ENCODE data around the gene EXOC6B. TPM values are rescaled to one million over a fixed set of nuclear protein-coding genes. Genes with fewer than 3 reads are reported as not detected.

EXOC6B gene
- total RNA-seq, 1 experiment from 2014 or later: 33.7 TPM

DNA sequence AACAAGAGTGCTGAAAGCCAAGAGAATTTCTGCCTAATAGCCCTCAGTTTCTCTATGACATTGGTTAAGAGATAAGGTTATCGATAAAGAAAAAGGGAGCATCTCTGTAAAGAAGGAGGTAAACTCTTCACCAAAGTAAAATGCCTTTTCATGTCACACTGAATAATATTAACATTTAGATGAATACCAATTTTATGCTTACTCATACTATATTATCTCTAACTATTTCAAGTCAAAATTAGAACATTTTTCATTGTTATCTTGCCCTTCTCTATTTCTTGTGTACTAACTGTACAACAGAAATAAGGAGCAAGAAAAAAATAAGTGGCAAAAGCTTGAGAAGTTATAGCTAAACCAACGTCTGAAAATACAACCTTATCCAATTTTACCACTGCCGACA lies 127.5 kb downstream of the EXOC6B start:
- POLR2A ChIA-PET: no interaction called here
- CTCF ChIA-PET: no interaction called here
- TF ChIP-seq GABPB1 (CRISPR knock-in tag; IDR thresholded peaks at IDR 0.05) (no peak), ZNF219 (CRISPR knock-in tag; IDR thresholded peaks at IDR 0.05; ENCODE audit: borderline replicate concordance) (no peak), USF1 (CRISPR knock-in tag; IDR thresholded peaks at IDR 0.05) (no peak), MLX (CRISPR knock-in tag; IDR thresholded peaks at IDR 0.05) (no peak), ZNF671 (CRISPR knock-in tag; IDR thresholded peaks at IDR 0.05) (no peak), CDX4 (CRISPR knock-in tag; IDR thresholded peaks at IDR 0.05; ENCODE audit: borderline replicate concordance) (no peak), ZNF263 (CRISPR knock-in tag; IDR thresholded peaks at IDR 0.05; ENCODE audit: low read depth) (no peak), SOX15 (CRISPR knock-in tag; IDR thresholded peaks at IDR 0.05) (no peak), SMAD3 (CRISPR knock-in tag; IDR thresholded peaks at IDR 0.05; ENCODE audit: borderline replicate concordance) (no peak)
- TF ChIP-seq, protein P1, sequence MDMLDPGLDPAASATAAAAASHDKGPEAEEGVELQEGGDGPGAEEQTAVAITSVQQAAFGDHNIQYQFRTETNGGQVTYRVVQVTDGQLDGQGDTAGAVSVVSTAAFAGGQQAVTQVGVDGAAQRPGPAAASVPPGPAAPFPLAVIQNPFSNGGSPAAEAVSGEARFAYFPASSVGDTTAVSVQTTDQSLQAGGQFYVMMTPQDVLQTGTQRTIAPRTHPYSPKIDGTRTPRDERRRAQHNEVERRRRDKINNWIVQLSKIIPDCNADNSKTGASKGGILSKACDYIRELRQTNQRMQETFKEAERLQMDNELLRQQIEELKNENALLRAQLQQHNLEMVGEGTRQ (CRISPR knock-in tag; IDR thresholded peaks at IDR 0.05): no peak
- no peak overlapping the region for H3K27ac Mint-ChIP-seq
- peaks cover 14% of the 10 kb centered on the region for H3K4me1 Mint-ChIP-seq
- DNase-seq (ENCODE audit: low spot score): no peak
- H3K9me3 Mint-ChIP-seq: no peaks in the 10 kb centered on the region
- no peak for ATAC-seq
- no peaks in the 10 kb centered on the region for H3K36me3 Mint-ChIP-seq
- H3K27me3 Mint-ChIP-seq (ENCODE audit: low read depth): no peaks in the 10 kb centered on the region
- H3K4me3 Mint-ChIP-seq: no peak overlapping the region

DNA sequence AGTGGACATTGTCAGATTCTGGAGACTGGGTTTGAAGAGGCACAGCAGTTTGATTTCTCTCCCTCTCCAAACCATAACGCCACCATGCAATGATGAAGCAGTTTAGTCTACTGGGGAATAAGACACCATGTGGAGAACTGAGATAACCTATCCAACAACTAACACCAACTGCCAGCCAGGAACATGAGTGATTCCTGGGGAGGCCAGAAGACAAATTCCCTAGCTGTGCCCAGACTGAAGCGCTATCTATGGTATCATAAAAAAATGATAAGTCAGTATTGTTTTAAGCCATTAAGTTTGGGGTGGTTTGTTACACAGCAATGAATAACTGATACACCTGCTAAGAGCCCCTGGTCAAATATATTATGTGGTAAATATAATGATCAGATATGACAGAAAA lies 129.3 kb downstream of the EXOC6B start:
- ATAC-seq (no peak), DNase-seq (ENCODE audit: low spot score) (no peak)
- no peaks in the 10 kb centered on the region for H3K27me3 Mint-ChIP-seq (ENCODE audit: low read depth)
- no peak for TF ChIP-seq RORB (CRISPR knock-in tag; IDR thresholded peaks at IDR 0.05)
- TF ChIP-seq KAT7 (CRISPR knock-in tag; IDR thresholded peaks at IDR 0.05; ENCODE audit: borderline replicate concordance): no peak
- no peak for TF ChIP-seq TP53 (CRISPR knock-in tag; IDR thresholded peaks at IDR 0.05)
- TF ChIP-seq FOXJ3 (CRISPR knock-in tag; IDR thresholded peaks at IDR 0.05; ENCODE audit: borderline replicate concordance): no peak
- no peak for TF ChIP-seq HMGXB4 (CRISPR knock-in tag; IDR thresholded peaks at IDR 0.05)
- no peak for TF ChIP-seq ELF4 (CRISPR knock-in tag; IDR thresholded peaks at IDR 0.05; ENCODE audit: low read depth)
- TF ChIP-seq, protein P2, sequence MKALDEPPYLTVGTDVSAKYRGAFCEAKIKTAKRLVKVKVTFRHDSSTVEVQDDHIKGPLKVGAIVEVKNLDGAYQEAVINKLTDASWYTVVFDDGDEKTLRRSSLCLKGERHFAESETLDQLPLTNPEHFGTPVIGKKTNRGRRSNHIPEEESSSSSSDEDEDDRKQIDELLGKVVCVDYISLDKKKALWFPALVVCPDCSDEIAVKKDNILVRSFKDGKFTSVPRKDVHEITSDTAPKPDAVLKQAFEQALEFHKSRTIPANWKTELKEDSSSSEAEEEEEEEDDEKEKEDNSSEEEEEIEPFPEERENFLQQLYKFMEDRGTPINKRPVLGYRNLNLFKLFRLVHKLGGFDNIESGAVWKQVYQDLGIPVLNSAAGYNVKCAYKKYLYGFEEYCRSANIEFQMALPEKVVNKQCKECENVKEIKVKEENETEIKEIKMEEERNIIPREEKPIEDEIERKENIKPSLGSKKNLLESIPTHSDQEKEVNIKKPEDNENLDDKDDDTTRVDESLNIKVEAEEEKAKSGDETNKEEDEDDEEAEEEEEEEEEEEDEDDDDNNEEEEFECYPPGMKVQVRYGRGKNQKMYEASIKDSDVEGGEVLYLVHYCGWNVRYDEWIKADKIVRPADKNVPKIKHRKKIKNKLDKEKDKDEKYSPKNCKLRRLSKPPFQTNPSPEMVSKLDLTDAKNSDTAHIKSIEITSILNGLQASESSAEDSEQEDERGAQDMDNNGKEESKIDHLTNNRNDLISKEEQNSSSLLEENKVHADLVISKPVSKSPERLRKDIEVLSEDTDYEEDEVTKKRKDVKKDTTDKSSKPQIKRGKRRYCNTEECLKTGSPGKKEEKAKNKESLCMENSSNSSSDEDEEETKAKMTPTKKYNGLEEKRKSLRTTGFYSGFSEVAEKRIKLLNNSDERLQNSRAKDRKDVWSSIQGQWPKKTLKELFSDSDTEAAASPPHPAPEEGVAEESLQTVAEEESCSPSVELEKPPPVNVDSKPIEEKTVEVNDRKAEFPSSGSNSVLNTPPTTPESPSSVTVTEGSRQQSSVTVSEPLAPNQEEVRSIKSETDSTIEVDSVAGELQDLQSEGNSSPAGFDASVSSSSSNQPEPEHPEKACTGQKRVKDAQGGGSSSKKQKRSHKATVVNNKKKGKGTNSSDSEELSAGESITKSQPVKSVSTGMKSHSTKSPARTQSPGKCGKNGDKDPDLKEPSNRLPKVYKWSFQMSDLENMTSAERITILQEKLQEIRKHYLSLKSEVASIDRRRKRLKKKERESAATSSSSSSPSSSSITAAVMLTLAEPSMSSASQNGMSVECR (CRISPR knock-in tag; IDR thresholded peaks at IDR 0.05; ENCODE audit: borderline replicate concordance): no peak
- no peak for TF ChIP-seq ZNF671 (CRISPR knock-in tag; IDR thresholded peaks at IDR 0.05)
- no peak for TF ChIP-seq ATF1 (CRISPR knock-in tag; IDR thresholded peaks at IDR 0.05)
- TF ChIP-seq EMX1 (CRISPR knock-in tag; IDR thresholded peaks at IDR 0.05): no peak
- no peak for TF ChIP-seq PRRX2 (CRISPR knock-in tag; IDR thresholded peaks at IDR 0.05)
- no peak for TF ChIP-seq ZNF416 (CRISPR knock-in tag; IDR thresholded peaks at IDR 0.05)
- no peak overlapping the region for H3K27ac Mint-ChIP-seq
- H3K36me3 Mint-ChIP-seq: no peaks in the 10 kb centered on the region
- H3K4me3 Mint-ChIP-seq: no peak overlapping the region
- peaks cover 14% of the 10 kb centered on the region for H3K4me1 Mint-ChIP-seq
- CTCF ChIA-PET: no interaction called here
- no peaks in the 10 kb centered on the region for H3K9me3 Mint-ChIP-seq
- POLR2A ChIA-PET: no interaction called here
